Stimulated activated CD8-positive, alpha-beta memory T cell treated with anti-CD3 and anti-CD28 coated beads, Interleukin-12 subunit alpha, Interleukin-12 subunit beta, amount 100 ng/mL, for 24 hours (primary cell): Measurements from ENCODE around the gene DUSP9.
"Not testable (repeated sequence)": the region's sequence is repeated elsewhere in the genome, so short reads cannot be mapped to it uniquely, and the experiment has no call there.

Source experiments
- DNase-seq: peaks from one replicate; pipeline ENCODE4 v3.0.0-alpha.2; 2020; ENCODE audit errors: extremely low read depth

DUSP9 gene

GRCh38 chrX:153692611-153693156, 45.7 kb downstream of the DUSP9 start:
- no peak for DNase-seq

GRCh38 chrX:153693216-153694086, 46.4 kb downstream of the DUSP9 start:
- no peak for DNase-seq

GRCh38 chrX:153694256-153694655, 47.3 kb downstream of the DUSP9 start:
- DNase-seq, result not testable (repeated sequence)

- no peak for DNase-seq
Observed at GRCh38 chrX:153694687-153695270, 47.8 kb downstream of the DUSP9 start.

GRCh38 chrX:153696100-153696499, 49.1 kb downstream of the DUSP9 start:
- no peak for DNase-seq

- not testable (repeated sequence) for DNase-seq
Observed at GRCh38 chrX:153696538-153696937, 49.5 kb downstream of the DUSP9 start.

GRCh38 chrX:153696986-153697722, 50.2 kb downstream of the DUSP9 start:
- DNase-seq, result not testable (repeated sequence)

- no peak for DNase-seq
Observed at GRCh38 chrX:153697924-153698865, 51.2 kb downstream of the DUSP9 start.

- not testable (repeated sequence) for DNase-seq
Observed at GRCh38 chrX:153699210-153699783, 52.3 kb downstream of the DUSP9 start.

- not testable (repeated sequence) for DNase-seq
Observed at GRCh38 chrX:153699784-153700371, 52.9 kb downstream of the DUSP9 start.

- DNase-seq, result no peak
Observed at GRCh38 chrX:153700376-153700945, 53.5 kb downstream of the DUSP9 start.
